Left lung (tissue), 10 donors: ENCODE measurements around the gene PRDM12. TPM values are rescaled to one million over a fixed set of nuclear protein-coding genes. Genes with fewer than 3 reads are reported as not detected.

ENCODE experiments used
- ATAC-seq: fragments of 200-7000 bp; cut with Tn5 transposase; one replicate; pipeline ENCODE4 v1.9.1; 2020; ENCODE audit warnings: moderate library complexity
- DNase-seq, 4 donors: peaks; one replicate each; pipeline ENCODE4 v3.0.0-alpha.2; 2013 to 2020
- H3K27ac ChIP-seq, 2 donors: fragments of 200-600 bp; sonication (generic) in 1 of 2; one replicate each; pipeline versions ENCODE4 v1.5.0 to v1.8.0; 2020 to 2021
- H3K27me3 ChIP-seq, 2 donors: fragments of 200-600 bp; sonication (generic) in 1 of 2; one replicate each; pipeline versions ENCODE4 v1.5.0 to v1.8.0; 2020 to 2021
- H3K36me3 ChIP-seq, 2 donors: fragments of 200-600 bp; sonication (generic) in 1 of 2; one replicate each; pipeline versions ENCODE4 v1.5.0 to v1.8.0; 2020 to 2021
- H3K4me1 ChIP-seq, 2 donors: fragments of 200-600 bp; one replicate each; pipeline ENCODE4 v1.8.0; 2021
- H3K4me3 ChIP-seq, 2 donors: fragments of 200-600 bp; sonication (generic) in 1 of 2; one replicate each; pipeline versions ENCODE4 v1.5.0 to v1.8.0; 2020 to 2021; ENCODE audit warnings: mild to moderate bottlenecking in 1 of 2
- H3K9me3 ChIP-seq, 2 donors: fragments of 200-600 bp; sonication (generic) in 1 of 2; one replicate each; pipeline versions ENCODE4 v1.5.0 to v1.8.0; 2020 to 2021
- CTCF ChIP-seq, 2 donors: fragments of 200-600 bp; sonication (generic) in 1 of 2; IDR thresholded peaks; one replicate each; pipeline versions ENCODE4 v1.5.0 to v1.8.0; 2021; ENCODE audit warnings: antibody characterized with exemption in 2 of 2
- intact Hi-C, 2 donors: fragments of 100-400 bp; cut with DNase I; formaldehyde crosslinking; loops; one replicate each; pipeline versions ENCODE4 v1.11.2 to v1.14.2; 2022
- polyA plus RNA-seq, 6 donors: library from polyadenylated mRNA; unstranded; fragments of 120-200 nt; gene quantifications; one replicate each; pipeline ENCODE4 v1.2.1, GENCODE V29; 2013; ENCODE audit not compliant: insufficient read length in 6 of 6
- total RNA-seq, 2 donors: library from RNA; stranded (reverse); fragmentation: NEBNext Ultra II Directional; extraction: Animal tissue kit (Norgen Biotek cat#: 25700); gene quantifications; one replicate each; pipeline ENCODE4 v1.2.1, GENCODE V29; 2021
- donor health status: DM: no; HTN: yes; CAD: no.
- donor health status: DM: no; HTN: no; CAD: no.

Gene PRDM12
- total and polyA plus RNA-seq, 8 donors = not detected

GRCh38 chr9:130698514-130698913, 34.1 kb downstream of the PRDM12 start:
- Histone ChIP-seq H3K36me3 (peaks cover 0 to 83% of the 10 kb centered on the region in 2 donors), H3K27me3 (no peaks in the 10 kb centered on the region), H3K27ac (no peak overlapping the region), H3K4me1 (peaks cover 0 to 23% of the 10 kb centered on the region in 2 donors), H3K4me3 (no peak overlapping the region), H3K9me3 (no peaks in the 10 kb centered on the region)
- no peak for DNase-seq
- intact Hi-C loops = no loop called here
- TF ChIP-seq CTCF (IDR thresholded peaks at IDR 0.05) = no peak
- no peak for ATAC-seq

- ATAC-seq (no peak), DNase-seq (no peak)
- peaks cover 0 to 21% of the 10 kb centered on the region in 2 donors for H3K4me1 ChIP-seq
- peaks cover 0 to 88% of the 10 kb centered on the region in 2 donors for H3K36me3 ChIP-seq
- H3K27me3 ChIP-seq = no peaks in the 10 kb centered on the region
- no peak overlapping the region for H3K4me3 ChIP-seq
- no peak overlapping the region for H3K27ac ChIP-seq
- H3K9me3 ChIP-seq = no peaks in the 10 kb centered on the region
- TF ChIP-seq CTCF (IDR thresholded peaks at IDR 0.05) = no peak
- intact Hi-C loops = no loop called here
These were observed 34.7 kb downstream of the PRDM12 start for GRCh38 chr9:130699047-130699446.

GRCh38 chr9:130701059-130702022, 36.9 kb downstream of the PRDM12 start:
- no peaks in the 10 kb centered on the region for H3K27me3 ChIP-seq
- ATAC-seq (peak; percentile 96), DNase-seq (peak in 3 of 4 donors; percentile 61 to 88 (median 81))
- peaks cover 0 to 96% of the 10 kb centered on the region in 2 donors for H3K36me3 ChIP-seq
- H3K4me3 ChIP-seq = no peak overlapping the region
- H3K27ac ChIP-seq = no peak overlapping the region
- H3K4me1 ChIP-seq = no peaks in the 10 kb centered on the region
- peak; percentile 88 to 91 for TF ChIP-seq CTCF (IDR thresholded peaks at IDR 0.05)
- H3K9me3 ChIP-seq = no peaks in the 10 kb centered on the region
- intact Hi-C loops = loop anchor here in 1 of 2 donors (5.0 to 10.0 kb wide), 3 partner anchors 166 to 343 kb away; no protein-coding TSS in a partner anchor

GRCh38 chr9:130703501-130703900, 39.1 kb downstream of the PRDM12 start:
- ATAC-seq (no peak), DNase-seq (no peak)
- TF ChIP-seq CTCF (IDR thresholded peaks at IDR 0.05) = no peak
- H3K4me3 ChIP-seq = no peak overlapping the region
- no peaks in the 10 kb centered on the region for H3K4me1 ChIP-seq
- no peaks in the 10 kb centered on the region for H3K9me3 ChIP-seq
- no peaks in the 10 kb centered on the region for H3K27me3 ChIP-seq
- intact Hi-C loops = loop anchor here in 1 of 2 donors (5.0 to 10.0 kb wide), 3 partner anchors 164 to 341 kb away; no protein-coding TSS in a partner anchor
- H3K27ac ChIP-seq = no peak overlapping the region
- H3K36me3 ChIP-seq = peaks cover 0 to 75% of the 10 kb centered on the region in 2 donors
